IMR-90 (cell line): Measurements from ENCODE around the gene FBXO44. TPM values are rescaled to one million over a fixed set of nuclear protein-coding genes. Genes with fewer than 3 reads are reported as not detected.

Experiments used
- polyA plus RNA-seq, 3 experiments: library from polyadenylated mRNA; depleted of rRNA; stranded (reverse); fragments of >200 nt; gene quantifications; 2 replicates each; pipeline ENCODE4 v1.2.3, GENCODE V29; 2012; ENCODE audit warnings: low replicate concordance in 1 of 3
- total RNA-seq: library from RNA; depleted of rRNA; stranded (reverse); fragments of >200 nt; gene quantifications from 2 replicates; pipeline ENCODE4 v1.2.3, GENCODE V29; 2012; rRNA removed

FBXO44 gene
- total and polyA plus RNA-seq, 2 of the 4 experiments (the other 2 are of a cell fraction), result 9.3 to 25.5 TPM

Other genes with a start within 250 kb of the FBXO44 start
- gene DISP3, start 175.7 kb upstream of the FBXO44 start, total RNA-seq, result not detected in 2 replicates
- gene DISP3, start 175.7 kb upstream of the FBXO44 start, polyA plus RNA-seq (2012; rRNA removed), result 0.03 and 0.05 TPM in 2 replicates
- gene FBXO2, start 448 bp upstream of the FBXO44 start, total RNA-seq, result 0.36 and 0.56 TPM in 2 replicates
- 1.7 and 2.1 TPM in 2 replicates for gene FBXO2, start 448 bp upstream of the FBXO44 start, polyA plus RNA-seq (2012; rRNA removed)
- gene FBXO6, start 9.3 kb downstream of the FBXO44 start, total RNA-seq, result 6.4 and 6.8 TPM in 2 replicates
- gene FBXO6, start 9.3 kb downstream of the FBXO44 start, polyA plus RNA-seq (2012; rRNA removed), result 7.5 and 9.9 TPM in 2 replicates
- gene MAD2L2, start 26.3 kb downstream of the FBXO44 start, total RNA-seq, result 44.6 and 47.5 TPM in 2 replicates
- 70.9 and 80.4 TPM in 2 replicates for gene MAD2L2, start 26.3 kb downstream of the FBXO44 start, polyA plus RNA-seq (2012; rRNA removed)
- under 0.01 TPM in 2 replicates for gene DRAXIN, start 36.8 kb downstream of the FBXO44 start, total RNA-seq
- gene DRAXIN, start 36.8 kb downstream of the FBXO44 start, polyA plus RNA-seq (2012; rRNA removed), result 0.01 and 0.02 TPM in 2 replicates
- 21.5 and 22.2 TPM in 2 replicates for gene AGTRAP, start 81.3 kb downstream of the FBXO44 start, total RNA-seq
- gene AGTRAP, start 81.3 kb downstream of the FBXO44 start, polyA plus RNA-seq (2012; rRNA removed), result 57.7 and 64.3 TPM in 2 replicates
- under 0.01 and 0.28 TPM in 2 replicates for gene C1orf167, start 107.3 kb downstream of the FBXO44 start, total RNA-seq
- 0.15 and 0.27 TPM in 2 replicates for gene C1orf167, start 107.3 kb downstream of the FBXO44 start, polyA plus RNA-seq (2012; rRNA removed)
- 6.7 and 7.3 TPM in 2 replicates for gene MTHFR, start 151.1 kb downstream of the FBXO44 start, total RNA-seq
- 6.7 and 7.4 TPM in 2 replicates for gene MTHFR, start 151.1 kb downstream of the FBXO44 start, polyA plus RNA-seq (2012; rRNA removed)
- gene CLCN6, start 151.3 kb downstream of the FBXO44 start, total RNA-seq, result 4.1 and 5.0 TPM in 2 replicates
- gene CLCN6, start 151.3 kb downstream of the FBXO44 start, polyA plus RNA-seq (2012; rRNA removed), result 9.7 and 10.6 TPM in 2 replicates
- not detected in 2 replicates for gene NPPA, start 192.9 kb downstream of the FBXO44 start, total RNA-seq
- gene NPPA, start 192.9 kb downstream of the FBXO44 start, polyA plus RNA-seq (2012; rRNA removed), result not detected in 2 replicates
- not detected in 2 replicates for gene NPPB, start 204.1 kb downstream of the FBXO44 start, total RNA-seq
- gene NPPB, start 204.1 kb downstream of the FBXO44 start, polyA plus RNA-seq (2012; rRNA removed), result 0.24 TPM in 1 of 2 replicates, not detected in the other